ENCODE data around the gene ARHGEF16. TPM values are rescaled to one million over a fixed set of nuclear protein-coding genes. Genes with fewer than 3 reads are reported as not detected.
A peak's percentile ranks its signal among the peaks of the same experiment; 100 is the strongest.

ARHGEF16 gene
- total RNA-seq, 4 donors from 2014 or later: 0.20 to 1.2 (median 0.63) TPM

- intact Hi-C loops (cut with DNase I; ENCODE audit: low total_unique reads) (no loop called here), in situ Hi-C loops (cut with MboI; ENCODE audit: low sequenced_read_pairs in 4 of 4) (loop anchor here (5.0 to 10.0 kb wide), 2 partner anchors 134 to 136 kb away; partner anchors contain the start of gene TPRG1L (in 2 of the 4))
- H3K27me3 ChIP-seq: peaks cover 0 to 2% (median 0%) of the 10 kb centered on the region in 3 donors
- DNase-seq (no peak), ATAC-seq (no peak)
- H3K36me3 ChIP-seq: no peaks in the 10 kb centered on the region
- no peaks in the 10 kb centered on the region for H3K9me3 ChIP-seq
- TF ChIP-seq CTCF (IDR thresholded peaks at IDR 0.05 in 4 of 5, conservative IDR thresholded peaks at IDR 0.05 in 1 of 5) (no peak), POLR2A (IDR thresholded peaks at IDR 0.05) (no peak)
- no peak overlapping the region for H3K27ac ChIP-seq
- H3K4me1 ChIP-seq: peaks cover 0 to 2% of the 10 kb centered on the region in 2 donors
- no peak overlapping the region for H3K4me3 ChIP-seq
Measured at GRCh38 chr1:3488432-3488831, 34.0 kb downstream of the ARHGEF16 start.

GRCh38 chr1:3490046-3490745 lies 35.7 kb downstream of the ARHGEF16 start:
- Histone ChIP-seq H3K36me3 (no peaks in the 10 kb centered on the region), H3K4me1 (peaks cover 0 to 2% of the 10 kb centered on the region in 2 donors), H3K4me3 (no peak overlapping the region), H3K27ac (no peak overlapping the region), H3K9me3 (no peaks in the 10 kb centered on the region), H3K27me3 (no peaks in the 10 kb centered on the region)
- no peak for DNase-seq
- in situ Hi-C loops (cut with MboI; ENCODE audit: low sequenced_read_pairs in 4 of 4) (no loop called here), intact Hi-C loops (cut with DNase I; ENCODE audit: low total_unique reads) (loop anchor here (2.0 to 10.0 kb wide), 2 partner anchors 41 to 305 kb away; partner anchors contain the start of gene LRRC47)
- no peak for ATAC-seq
- TF ChIP-seq CTCF (IDR thresholded peaks at IDR 0.05 in 4 of 5, conservative IDR thresholded peaks at IDR 0.05 in 1 of 5): no peak
- TF ChIP-seq POLR2A (IDR thresholded peaks at IDR 0.05): no peak

GRCh38 chr1:3491291-3492246 lies 37.1 kb downstream of the ARHGEF16 start:
- Histone ChIP-seq H3K27me3 (no peaks in the 10 kb centered on the region), H3K27ac (no peak overlapping the region), H3K4me1 (peaks cover 0 to 2% of the 10 kb centered on the region in 2 donors), H3K9me3 (no peaks in the 10 kb centered on the region), H3K36me3 (no peaks in the 10 kb centered on the region), H3K4me3 (no peak overlapping the region)
- intact Hi-C loops (cut with DNase I; ENCODE audit: low total_unique reads): loop anchor here (1.0 to 10.0 kb wide), 3 partner anchors 39 to 303 kb away; partner anchors contain the start of gene LRRC47
- in situ Hi-C loops (cut with MboI; ENCODE audit: low sequenced_read_pairs in 4 of 4): no loop called here
- TF ChIP-seq CTCF (IDR thresholded peaks at IDR 0.05 in 4 of 5, conservative IDR thresholded peaks at IDR 0.05 in 1 of 5) (peak; percentile 85 to 100 (median 99)), POLR2A (IDR thresholded peaks at IDR 0.05) (no peak)
- ATAC-seq: peak; percentile 61 to 86
- peak; percentile 56 to 57 for DNase-seq

- TF ChIP-seq CTCF (IDR thresholded peaks at IDR 0.05 in 4 of 5, conservative IDR thresholded peaks at IDR 0.05 in 1 of 5) (no peak), POLR2A (IDR thresholded peaks at IDR 0.05) (no peak)
- DNase-seq (no peak), ATAC-seq (no peak)
- H3K9me3 ChIP-seq: no peaks in the 10 kb centered on the region
- in situ Hi-C loops (cut with MboI; ENCODE audit: low sequenced_read_pairs in 4 of 4) (no loop called here), intact Hi-C loops (cut with DNase I; ENCODE audit: low total_unique reads) (loop anchor here (10.0 kb wide), 1 partner anchor 302 kb away; the partner anchor contains the start of gene LRRC47)
- H3K4me3 ChIP-seq: no peak overlapping the region
- H3K27ac ChIP-seq: no peak overlapping the region
- H3K36me3 ChIP-seq: no peaks in the 10 kb centered on the region
- no peaks in the 10 kb centered on the region for H3K27me3 ChIP-seq
- peaks cover 0 to 2% of the 10 kb centered on the region in 2 donors for H3K4me1 ChIP-seq
Measured at GRCh38 chr1:3492545-3493246, 38.2 kb downstream of the ARHGEF16 start.

All from gastrocnemius medialis (tissue), 4 donors.